LNCAP (cell line): ENCODE results near the gene FHIT.

ENCODE experiments used
- TF ChIP-seq, protein P1 (sequence below): fragments of 450-650 bp; IDR thresholded peaks from 2 replicates; pipeline ENCODE4 v1.5.1; 2017; ENCODE audit warnings: mild to moderate bottlenecking

The FHIT gene

GRCh38 chr3:60298141-60298540 is 953.1 kb downstream of the FHIT start:
- TF ChIP-seq, protein P1, sequence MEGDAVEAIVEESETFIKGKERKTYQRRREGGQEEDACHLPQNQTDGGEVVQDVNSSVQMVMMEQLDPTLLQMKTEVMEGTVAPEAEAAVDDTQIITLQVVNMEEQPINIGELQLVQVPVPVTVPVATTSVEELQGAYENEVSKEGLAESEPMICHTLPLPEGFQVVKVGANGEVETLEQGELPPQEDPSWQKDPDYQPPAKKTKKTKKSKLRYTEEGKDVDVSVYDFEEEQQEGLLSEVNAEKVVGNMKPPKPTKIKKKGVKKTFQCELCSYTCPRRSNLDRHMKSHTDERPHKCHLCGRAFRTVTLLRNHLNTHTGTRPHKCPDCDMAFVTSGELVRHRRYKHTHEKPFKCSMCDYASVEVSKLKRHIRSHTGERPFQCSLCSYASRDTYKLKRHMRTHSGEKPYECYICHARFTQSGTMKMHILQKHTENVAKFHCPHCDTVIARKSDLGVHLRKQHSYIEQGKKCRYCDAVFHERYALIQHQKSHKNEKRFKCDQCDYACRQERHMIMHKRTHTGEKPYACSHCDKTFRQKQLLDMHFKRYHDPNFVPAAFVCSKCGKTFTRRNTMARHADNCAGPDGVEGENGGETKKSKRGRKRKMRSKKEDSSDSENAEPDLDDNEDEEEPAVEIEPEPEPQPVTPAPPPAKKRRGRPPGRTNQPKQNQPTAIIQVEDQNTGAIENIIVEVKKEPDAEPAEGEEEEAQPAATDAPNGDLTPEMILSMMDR, result no peak

DNA sequence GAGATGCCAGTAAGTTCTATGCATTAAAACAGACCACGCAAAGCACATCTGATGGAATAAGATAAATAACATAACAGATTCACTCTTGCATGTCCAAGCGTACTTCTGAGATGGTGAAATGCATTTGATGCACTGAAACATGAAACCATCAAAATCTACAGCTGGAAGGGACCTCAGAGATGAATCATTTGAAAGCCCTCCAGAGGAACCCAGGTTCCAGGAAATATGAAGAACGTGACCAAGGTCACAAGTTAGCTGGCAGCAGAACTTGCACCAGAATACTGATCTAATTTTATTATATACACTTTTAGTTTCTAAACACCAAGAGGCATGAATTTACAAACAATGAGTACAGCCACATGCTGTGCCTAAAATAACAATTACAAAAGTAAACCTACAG is 957.1 kb downstream of the FHIT start:
- TF ChIP-seq, protein P1, result no peak

GRCh38 chr3:60291115-60291514 is 960.1 kb downstream of the FHIT start:
- TF ChIP-seq, protein P1, result no peak

GRCh38 chr3:60290122-60290492 is 961.1 kb downstream of the FHIT start:
- TF ChIP-seq, protein P1, result no peak

GRCh38 chr3:60289341-60290121 is 961.7 kb downstream of the FHIT start:
- TF ChIP-seq, protein P1, result no peak

DNA sequence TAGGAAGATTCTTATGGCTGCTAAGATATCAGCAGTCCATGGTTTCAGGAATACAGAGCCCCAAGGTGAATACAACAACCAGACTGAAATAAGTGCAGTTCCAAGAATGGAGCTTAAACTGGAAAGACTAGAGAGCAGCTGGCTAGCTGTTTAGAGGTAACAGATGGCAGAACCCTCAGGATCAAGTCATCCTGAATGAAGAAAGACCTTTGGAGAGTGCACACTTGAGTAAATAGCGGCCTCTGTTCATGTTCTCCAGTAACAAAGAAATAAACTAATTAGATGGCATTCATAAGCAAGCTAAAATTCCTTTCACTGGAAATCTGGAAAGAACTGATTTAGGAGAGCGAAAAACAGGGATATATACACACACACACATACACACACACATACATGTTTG is 968.4 kb downstream of the FHIT start:
- TF ChIP-seq, protein P1, result no peak

DNA sequence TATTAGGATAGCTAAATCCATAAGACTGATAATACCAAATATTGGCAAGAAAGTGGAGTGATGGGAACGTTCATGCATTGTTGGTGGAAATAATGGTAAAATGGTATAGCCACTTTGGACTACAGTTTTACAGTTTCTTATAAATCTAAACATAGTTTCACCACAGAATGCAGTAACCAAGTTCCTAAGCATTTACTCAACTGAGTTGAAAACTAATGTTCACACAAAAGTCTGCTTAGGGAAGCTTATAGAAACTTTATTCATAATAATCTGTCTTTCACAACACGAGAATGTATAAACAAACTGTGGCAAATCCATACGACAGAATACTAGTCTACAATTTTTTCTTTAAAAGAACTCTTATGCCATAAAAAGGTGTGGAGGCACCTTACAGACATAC is 969.3 kb downstream of the FHIT start:
- TF ChIP-seq, protein P1, result no peak
